NT2/D1 (cell line): ENCODE data around the gene MTHFSD.

Experiments used
- SUZ12 ChIP-seq: IDR thresholded peaks from 2 replicates; pipeline ENCODE4 v1.6.1; 2011; ENCODE audit not compliant: insufficient read length, insufficient read depth; ENCODE audit errors: extremely low read depth
- YY1 ChIP-seq: IDR thresholded peaks from 2 replicates; pipeline ENCODE4 v1.6.1; 2011; ENCODE audit not compliant: insufficient read length, insufficient read depth
- ZNF274 ChIP-seq: IDR thresholded peaks from 2 replicates; pipeline ENCODE4 v1.6.1; 2011; ENCODE audit warnings: mild to moderate bottlenecking, low read depth, low read length

DNA sequence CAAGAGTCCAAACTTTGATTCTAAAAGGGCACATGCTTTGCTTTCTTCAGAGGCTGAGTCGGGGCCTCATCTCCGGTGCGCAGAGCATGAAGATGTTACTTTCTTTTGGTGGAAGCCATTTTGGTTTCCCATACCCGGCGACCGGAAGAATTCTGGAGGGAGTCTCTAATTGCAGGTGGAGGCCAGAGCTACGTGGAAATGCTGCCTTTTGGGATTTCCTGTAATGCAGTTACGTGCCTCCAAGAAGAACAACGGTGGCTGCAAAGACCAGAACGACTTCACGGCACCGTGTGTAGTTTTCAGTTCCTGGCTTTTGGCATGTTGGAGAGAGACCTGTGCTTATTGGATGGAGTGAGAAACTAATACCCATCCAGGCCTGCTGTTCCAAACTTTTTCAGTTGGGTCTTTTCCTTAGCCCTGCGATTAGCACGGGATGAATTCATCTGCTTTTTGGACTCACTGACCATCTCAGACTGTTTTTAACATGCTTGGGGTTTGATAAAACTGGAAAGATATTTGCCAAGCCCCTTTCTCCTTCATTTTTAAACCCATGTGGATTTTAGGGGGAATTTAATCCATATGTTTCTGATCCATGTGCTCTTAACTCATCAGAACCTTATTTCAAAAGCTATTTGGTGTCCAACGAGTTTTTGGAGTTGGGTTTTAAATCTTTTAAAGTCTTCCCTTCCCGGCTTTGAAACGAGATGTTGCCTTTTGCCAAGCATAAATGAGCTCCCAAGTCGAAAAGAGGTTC lies 42.3 kb upstream of the MTHFSD start:
- TF ChIP-seq ZNF274, result no peak
- no peak for TF ChIP-seq YY1
- no peak for TF ChIP-seq SUZ12
